Lower leg skin (tissue), 4 donors: Measurements from ENCODE around the gene B4GALT6. TPM values are rescaled to one million over a fixed set of nuclear protein-coding genes. Genes with fewer than 3 reads are reported as not detected.

Experiments used
- DNase-seq, 2 donors: peaks; one replicate each; pipeline ENCODE4 v3.0.0-alpha.2; 2019; ENCODE audit warnings: low spot score in 2 of 2
- H3K4me3 ChIP-seq: fragments of 200-600 bp; sonication (generic); 2 replicates; pipeline ENCODE4 v1.5.1; 2017; ENCODE audit warnings: mild to moderate bottlenecking, low read depth; ENCODE audit not compliant: poor library complexity, severe bottlenecking
- POLR2A ChIP-seq, 2 donors: fragments of 450-650 bp; IDR thresholded peaks; one replicate each; pipeline ENCODE4 v1.6.1; 2016 to 2017; ENCODE audit warnings: antibody characterized with exemption in 2 of 2, mild to moderate bottlenecking in 1 of 2, moderate library complexity in 1 of 2
- WGBS, 2 donors: methylation state at CpG; one replicate each; pipeline ENCODE4 v1.1.5; 2018; 5-methylcytosine and 5-hydroxymethylcytosine counted together
- intact Hi-C: fragments of 100-400 bp; cut with DNase I; formaldehyde crosslinking; loops from one replicate; pipeline ENCODE4 v1.15.0; 2023; ENCODE audit warnings: low total_unique reads
- total RNA-seq, 4 donors: library from RNA; depleted of rRNA; stranded (reverse); fragments of >200 nt; gene quantifications; one replicate each; pipeline ENCODE4 v1.1.0, GENCODE V29; 2016
- TF ChIP-seq, protein P1 (sequence below), 3 donors: fragments of 450-650 bp; IDR thresholded peaks; one replicate each; pipeline ENCODE4 v1.5.1; 2016; ENCODE audit warnings: antibody characterized with exemption in 3 of 3, mild to moderate bottlenecking in 3 of 3, moderate library complexity in 2 of 3

B4GALT6 gene
- total RNA-seq, 4 donors from 2014 or later = 1.3 to 2.1 (median 1.6) TPM

DNA sequence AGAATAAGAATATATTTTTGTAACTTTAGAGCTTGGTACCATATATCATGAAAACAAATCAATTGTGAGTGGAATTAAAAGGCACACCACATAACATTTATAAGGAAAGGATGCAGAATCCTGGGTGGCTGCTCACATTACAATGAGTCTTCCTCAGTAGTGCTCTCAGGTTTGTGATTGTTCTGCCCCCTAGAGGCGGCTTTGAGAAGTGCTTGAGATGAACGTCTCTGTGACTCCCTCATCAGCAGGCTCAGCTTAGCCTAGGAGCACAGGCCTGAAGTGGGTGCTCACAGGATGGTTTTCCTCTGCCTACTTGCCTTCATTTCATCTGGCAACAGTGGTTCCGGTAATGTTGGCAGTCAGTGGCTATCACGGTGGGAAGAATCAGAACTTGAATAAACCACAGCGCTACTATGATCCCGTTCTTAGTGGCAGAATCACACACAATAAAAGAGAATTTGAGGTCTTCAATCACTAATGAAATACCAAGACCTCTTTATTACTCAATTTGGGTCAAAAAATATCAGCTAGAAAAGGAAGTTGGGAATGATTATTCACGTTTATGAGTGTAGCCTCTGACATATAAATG is 38.1 kb upstream of the B4GALT6 start:
- DNase-seq = peak; percentile 77 to 95
- H3K4me3 ChIP-seq = no peak overlapping the region
- intact Hi-C loops = loop anchor here (10.0 kb wide), 1 partner anchor 168 kb away; no protein-coding TSS in a partner anchor
- 36 to 38% methylated on average over 7 of the region's 7 CpGs for WGBS, 2 donors
- TF ChIP-seq, protein P1, sequence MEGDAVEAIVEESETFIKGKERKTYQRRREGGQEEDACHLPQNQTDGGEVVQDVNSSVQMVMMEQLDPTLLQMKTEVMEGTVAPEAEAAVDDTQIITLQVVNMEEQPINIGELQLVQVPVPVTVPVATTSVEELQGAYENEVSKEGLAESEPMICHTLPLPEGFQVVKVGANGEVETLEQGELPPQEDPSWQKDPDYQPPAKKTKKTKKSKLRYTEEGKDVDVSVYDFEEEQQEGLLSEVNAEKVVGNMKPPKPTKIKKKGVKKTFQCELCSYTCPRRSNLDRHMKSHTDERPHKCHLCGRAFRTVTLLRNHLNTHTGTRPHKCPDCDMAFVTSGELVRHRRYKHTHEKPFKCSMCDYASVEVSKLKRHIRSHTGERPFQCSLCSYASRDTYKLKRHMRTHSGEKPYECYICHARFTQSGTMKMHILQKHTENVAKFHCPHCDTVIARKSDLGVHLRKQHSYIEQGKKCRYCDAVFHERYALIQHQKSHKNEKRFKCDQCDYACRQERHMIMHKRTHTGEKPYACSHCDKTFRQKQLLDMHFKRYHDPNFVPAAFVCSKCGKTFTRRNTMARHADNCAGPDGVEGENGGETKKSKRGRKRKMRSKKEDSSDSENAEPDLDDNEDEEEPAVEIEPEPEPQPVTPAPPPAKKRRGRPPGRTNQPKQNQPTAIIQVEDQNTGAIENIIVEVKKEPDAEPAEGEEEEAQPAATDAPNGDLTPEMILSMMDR (IDR thresholded peaks at IDR 0.05) = no peak
- no peak for TF ChIP-seq POLR2A (IDR thresholded peaks at IDR 0.05)

DNA sequence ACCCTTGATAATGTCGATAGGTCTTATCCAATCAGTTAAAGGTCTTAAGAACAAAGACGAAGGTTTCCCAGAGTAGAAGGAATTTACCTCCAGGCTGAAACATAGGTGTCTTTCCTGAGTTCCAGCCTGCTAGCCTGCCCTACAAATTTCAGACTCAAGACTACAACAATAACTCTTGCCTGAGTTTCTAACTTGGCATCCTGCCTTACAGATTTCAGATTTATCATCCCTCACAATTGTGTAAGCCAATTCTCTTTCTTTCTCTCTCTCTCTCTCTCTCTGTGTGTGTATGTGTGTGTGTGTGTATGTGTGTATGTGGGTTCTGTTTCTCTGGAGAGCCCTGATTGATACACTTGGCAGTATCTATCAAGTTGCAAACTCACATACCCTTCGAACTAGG is 37.2 kb upstream of the B4GALT6 start:
- H3K4me3 ChIP-seq = no peak overlapping the region
- no peak for DNase-seq
- TF ChIP-seq, protein P1 (IDR thresholded peaks at IDR 0.05) = no peak
- TF ChIP-seq POLR2A (IDR thresholded peaks at IDR 0.05) = no peak
- 44 to 53% methylated on average over 3 of the region's 3 CpGs for WGBS, 2 donors
- intact Hi-C loops = loop anchor here (10.0 kb wide), 1 partner anchor 167 kb away; no protein-coding TSS in a partner anchor

DNA sequence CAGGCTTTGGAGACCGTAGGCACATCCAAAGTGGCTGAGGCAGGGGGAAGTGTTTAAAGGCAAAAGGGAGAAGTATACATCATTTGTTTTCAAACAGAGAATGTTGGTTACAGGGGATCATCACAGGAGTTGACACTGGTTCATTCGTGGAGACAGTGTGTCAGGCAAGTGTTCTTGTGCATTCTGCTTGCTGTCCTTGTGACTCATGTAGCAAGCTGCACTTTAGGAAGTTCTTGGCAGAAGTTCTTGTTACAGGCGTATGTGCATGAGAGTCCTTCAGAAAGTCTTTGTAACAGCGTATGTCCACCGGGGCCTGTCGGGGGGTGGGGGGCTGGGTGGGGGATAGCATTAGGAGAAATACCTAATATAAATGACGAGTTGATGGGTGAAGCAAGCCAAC is 36.5 kb upstream of the B4GALT6 start:
- no peak overlapping the region for H3K4me3 ChIP-seq
- DNase-seq = no peak
- intact Hi-C loops = loop anchor here (10.0 kb wide), 1 partner anchor 166 kb away; no protein-coding TSS in a partner anchor
- TF ChIP-seq, protein P1 (IDR thresholded peaks at IDR 0.05) = no peak
- no peak for TF ChIP-seq POLR2A (IDR thresholded peaks at IDR 0.05)
- WGBS, 2 donors = 49 to 50% methylated on average over 7 of the region's 7 CpGs

DNA sequence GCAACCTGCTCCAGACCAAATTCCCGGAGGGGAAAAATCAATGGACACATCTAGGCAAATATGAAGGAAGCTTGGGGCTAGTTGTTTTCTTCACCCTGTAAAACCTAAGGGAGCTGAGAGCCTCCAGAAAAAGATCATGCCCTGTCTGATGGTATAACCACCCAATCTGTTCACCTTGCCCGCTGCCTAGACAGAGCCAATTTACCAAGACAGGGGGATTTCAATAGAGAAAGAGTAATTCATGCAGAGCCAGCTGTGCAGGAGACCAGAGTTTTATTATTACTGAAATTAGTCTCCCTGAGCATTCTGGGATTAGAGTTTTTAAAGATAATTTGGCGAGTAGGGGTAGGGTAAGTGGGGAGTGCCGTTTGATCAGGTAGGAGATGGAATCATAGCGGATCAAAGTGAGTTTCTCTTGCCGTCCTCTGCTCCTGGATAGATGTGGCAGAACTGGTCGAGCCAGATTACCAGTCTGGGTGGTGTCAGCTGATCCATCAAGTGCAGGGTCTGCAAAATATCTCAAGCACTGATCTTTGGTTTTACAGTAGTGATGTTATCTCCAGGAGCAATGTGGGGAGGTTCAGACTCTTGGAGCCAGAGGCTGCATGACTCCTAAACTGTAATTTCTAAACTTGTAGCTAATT is 35.1 kb upstream of the B4GALT6 start:
- intact Hi-C loops = loop anchor here (10.0 kb wide), 1 partner anchor 165 kb away; no protein-coding TSS in a partner anchor
- DNase-seq = no peak
- H3K4me3 ChIP-seq = no peak overlapping the region
- WGBS, 2 donors = 76 to 81% methylated on average over 7 of the region's 7 CpGs
- TF ChIP-seq, protein P1 (IDR thresholded peaks at IDR 0.05) = no peak
- TF ChIP-seq POLR2A (IDR thresholded peaks at IDR 0.05) = no peak

DNA sequence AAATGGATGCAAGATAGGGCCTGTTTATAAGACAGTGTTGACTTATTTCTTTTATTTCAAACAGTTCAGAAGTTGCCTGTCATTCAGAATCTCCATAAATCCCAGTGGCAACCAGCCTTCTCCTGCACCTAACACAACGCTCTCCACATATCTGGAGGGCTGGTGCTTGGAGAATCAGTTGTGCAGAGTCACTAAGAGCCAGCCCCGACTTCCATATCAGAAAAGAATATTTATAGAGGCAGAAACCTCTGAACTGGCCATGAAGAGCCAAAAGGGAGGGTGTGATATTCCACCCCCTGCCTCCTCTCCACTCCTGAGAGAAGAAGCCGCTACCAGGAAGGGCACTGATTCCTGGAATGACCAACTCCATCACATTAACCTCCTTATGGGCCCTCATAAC is 34.0 kb upstream of the B4GALT6 start:
- DNase-seq = no peak
- intact Hi-C loops = no loop called here
- 89 to 95% methylated on average over 3 of the region's 3 CpGs for WGBS, 2 donors

More for the DNA sequence above, 34.0 kb upstream of the B4GALT6 start:
- no peak for TF ChIP-seq POLR2A (IDR thresholded peaks at IDR 0.05)
- TF ChIP-seq, protein P1 (IDR thresholded peaks at IDR 0.05) = no peak
- H3K4me3 ChIP-seq = no peak overlapping the region
